ENCODE measurements around the gene RNASE1. TPM values are rescaled to one million over a fixed set of nuclear protein-coding genes. Genes with fewer than 3 reads are reported as not detected.

RNASE1 gene
- total RNA-seq, 1 donor from 2014 or later: not detected

GRCh38 chr14:20811986-20812975, 9.6 kb upstream of the RNASE1 start:
- H3K4me1 ChIP-seq: peaks cover 5% of the 10 kb centered on the region
- H3K36me3 ChIP-seq: no peaks in the 10 kb centered on the region
- peaks cover 9% of the 10 kb centered on the region for H3K4me1 Mint-ChIP-seq
- no peaks in the 10 kb centered on the region for H3K9me3 ChIP-seq (ENCODE audit: low read depth)
- DNase-seq (ENCODE audit: low spot score): no peak
- no peak overlapping the region for H3K9ac ChIP-seq
- TF ChIP-seq EZH2 (IDR thresholded peaks at IDR 0.05): no peak
- TF ChIP-seq CTCF (IDR thresholded peaks at IDR 0.05): no peak
- TF ChIP-seq EZH2phosphoT487 (IDR thresholded peaks at IDR 0.05): no peak
- no peaks in the 10 kb centered on the region for H3K9me3 Mint-ChIP-seq
- no peak overlapping the region for H2AFZ ChIP-seq (replicated peaks)
- H3F3A ChIP-seq (ENCODE audit: low read depth): no peaks in the 10 kb centered on the region
- no peak overlapping the region for H3K4me3 ChIP-seq
- no peak overlapping the region for H3K27ac ChIP-seq
- no peaks in the 10 kb centered on the region for H4K20me1 ChIP-seq (ENCODE audit: low read depth)
- no peaks in the 10 kb centered on the region for H3K79me2 ChIP-seq (ENCODE audit: low read depth)
- H3K27me3 ChIP-seq: no peaks in the 10 kb centered on the region
- no peak overlapping the region for H3K27ac Mint-ChIP-seq
- no peaks in the 10 kb centered on the region for H3K36me3 Mint-ChIP-seq
- no peak overlapping the region for H3K4me2 ChIP-seq
- H3K4me3 Mint-ChIP-seq: no peak overlapping the region
- H3K27me3 Mint-ChIP-seq (ENCODE audit: insufficient read depth, low read depth): peaks cover 3% of the 10 kb centered on the region

DNA sequence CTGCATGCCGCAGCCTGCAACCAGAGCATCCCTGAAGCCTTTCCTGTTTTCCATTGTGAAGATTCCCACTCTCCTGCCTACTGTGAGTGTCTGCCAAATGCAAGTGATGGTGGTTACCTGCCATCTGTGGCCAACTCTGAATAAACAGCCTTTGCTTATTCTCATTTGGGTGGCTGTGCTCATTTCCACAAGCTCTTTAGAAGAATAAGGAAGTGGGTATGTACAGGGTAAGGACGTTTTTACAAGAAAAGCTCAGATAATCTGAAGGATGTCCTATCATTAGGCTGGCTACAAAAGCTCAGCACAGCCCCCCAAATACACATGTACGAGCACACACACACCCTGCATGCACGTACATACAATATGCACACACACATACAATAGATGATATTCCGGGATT, 7.3 kb upstream of the RNASE1 start:
- H3K36me3 Mint-ChIP-seq: no peaks in the 10 kb centered on the region
- H3K36me3 ChIP-seq: no peaks in the 10 kb centered on the region
- H3K4me2 ChIP-seq: no peak overlapping the region
- peaks cover 5% of the 10 kb centered on the region for H3K4me1 ChIP-seq
- H2AFZ ChIP-seq (replicated peaks): no peak overlapping the region
- no peaks in the 10 kb centered on the region for H3F3A ChIP-seq (ENCODE audit: low read depth)
- H3K4me3 Mint-ChIP-seq: no peak overlapping the region
- H3K9ac ChIP-seq: no peak overlapping the region
- H3K79me2 ChIP-seq (ENCODE audit: low read depth): no peaks in the 10 kb centered on the region
- H3K9me3 ChIP-seq (ENCODE audit: low read depth): no peaks in the 10 kb centered on the region
- no peak overlapping the region for H3K27ac ChIP-seq
- H3K27ac Mint-ChIP-seq: no peak overlapping the region
- H3K27me3 ChIP-seq: no peaks in the 10 kb centered on the region
- H3K4me1 Mint-ChIP-seq: no peaks in the 10 kb centered on the region
- H3K4me3 ChIP-seq: no peak overlapping the region
- H3K27me3 Mint-ChIP-seq (ENCODE audit: insufficient read depth, low read depth): no peaks in the 10 kb centered on the region
- no peaks in the 10 kb centered on the region for H3K9me3 Mint-ChIP-seq
- no peak for DNase-seq (ENCODE audit: low spot score)
- H4K20me1 ChIP-seq (ENCODE audit: low read depth): no peaks in the 10 kb centered on the region
- TF ChIP-seq CTCF (IDR thresholded peaks at IDR 0.05): no peak
- TF ChIP-seq EZH2phosphoT487 (IDR thresholded peaks at IDR 0.05): no peak
- no peak for TF ChIP-seq EZH2 (IDR thresholded peaks at IDR 0.05)

DNA sequence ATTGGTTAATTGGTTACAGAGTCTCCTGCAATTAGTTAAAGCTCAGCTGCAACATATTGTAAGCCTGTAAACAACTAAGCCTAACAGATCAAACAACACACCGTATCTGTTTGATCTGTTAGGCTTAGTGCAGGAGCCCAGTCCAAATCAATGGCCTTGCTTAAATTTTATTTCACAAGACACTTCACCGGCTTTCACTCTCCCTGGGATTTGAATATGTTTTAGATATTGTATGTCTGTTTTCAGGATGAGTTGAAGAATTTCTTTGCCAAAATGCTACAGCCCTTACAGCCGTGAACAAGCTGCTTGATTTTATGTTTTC, 5.5 kb upstream of the RNASE1 start:
- no peak overlapping the region for H3K9ac ChIP-seq
- no peak overlapping the region for H3K27ac ChIP-seq
- peaks cover 5% of the 10 kb centered on the region for H3K4me1 ChIP-seq
- no peaks in the 10 kb centered on the region for H3K79me2 ChIP-seq (ENCODE audit: low read depth)
- no peaks in the 10 kb centered on the region for H3K9me3 ChIP-seq (ENCODE audit: low read depth)
- H3K27me3 Mint-ChIP-seq (ENCODE audit: insufficient read depth, low read depth): peaks cover 3% of the 10 kb centered on the region
- H3K4me3 ChIP-seq: no peak overlapping the region
- H3K36me3 ChIP-seq: no peaks in the 10 kb centered on the region
- no peaks in the 10 kb centered on the region for H3K36me3 Mint-ChIP-seq
- peaks cover 3% of the 10 kb centered on the region for H3K4me1 Mint-ChIP-seq
- H3K27ac Mint-ChIP-seq: no peak overlapping the region
- H2AFZ ChIP-seq (replicated peaks): no peak overlapping the region
- no peak overlapping the region for H3K4me2 ChIP-seq
- no peak for TF ChIP-seq EZH2 (IDR thresholded peaks at IDR 0.05)
- no peak for TF ChIP-seq EZH2phosphoT487 (IDR thresholded peaks at IDR 0.05)
- no peak for TF ChIP-seq CTCF (IDR thresholded peaks at IDR 0.05)
- no peaks in the 10 kb centered on the region for H3K27me3 ChIP-seq
- DNase-seq (ENCODE audit: low spot score): no peak
- H4K20me1 ChIP-seq (ENCODE audit: low read depth): no peaks in the 10 kb centered on the region
- H3K9me3 Mint-ChIP-seq: no peaks in the 10 kb centered on the region
- no peaks in the 10 kb centered on the region for H3F3A ChIP-seq (ENCODE audit: low read depth)
- no peak overlapping the region for H3K4me3 Mint-ChIP-seq
